B cell (primary cell): ENCODE measurements around the gene ARHGEF10L. TPM values are rescaled to one million over a fixed set of nuclear protein-coding genes. Genes with fewer than 3 reads are reported as not detected.

Experiments used
- ATAC-seq: fragments of 200-7000 bp; cut with Tn5 transposase; one replicate; pipeline ENCODE4 v1.10.0; 2021; ENCODE audit warnings: low read depth, mild to moderate bottlenecking, moderate number of reproducible peaks, moderate library complexity
- CTCF ChIA-PET: fragments of 350-600 bp; sonication (Branson Sonifier 250); formaldehyde crosslinking; loops from one replicate; lab custom pipeline; 2021; ENCODE audit warnings: antibody characterized with exemption, inconsistent platforms; lab: Charles Lee
- POLR2A ChIA-PET: fragments of 350-600 bp; sonication (Branson Sonifier 250); formaldehyde crosslinking; loops from one replicate; lab custom pipeline; 2021; ENCODE audit warnings: antibody characterized with exemption; lab: Charles Lee
- DNase-seq: peaks from one replicate; pipeline ENCODE4 v3.0.0; 2013
- H2AFZ ChIP-seq: 2 replicates; pipeline ENCODE4 v1.6.1; 2012; ENCODE audit warnings: mild to moderate bottlenecking, low read depth, low read length; ENCODE audit not compliant: insufficient read depth, poor library complexity, severe bottlenecking
- H3K27ac ChIP-seq, 2 donors: 1 replicate in 1 of 2; 2 replicates in 1 of 2; pipeline ENCODE4 v1.5.1; 2012 to 2013; ENCODE audit warnings: low read length in 2 of 2, mild to moderate bottlenecking in 2 of 2, moderate library complexity in 1 of 2
- H3K27me3 ChIP-seq, 4 experiments: fragments of 200-600 bp in 1 of 4; sonication (generic) in 1 of 4; replicated peaks in 1 of 4; 1 replicate in 2 of 4; 2 replicates in 2 of 4; pipeline versions ENCODE4 v1.6.1 to v1.7.0; 2013 to 2016; ENCODE audit warnings: low read length in 3 of 4, mild to moderate bottlenecking in 2 of 4, mixed read lengths in 1 of 4, moderate library complexity in 1 of 4; ENCODE audit not compliant: insufficient read depth in 4 of 4, control insufficient read depth in 3 of 4; ENCODE audit errors: control extremely low read depth in 1 of 4
- H3K36me3 ChIP-seq, 2 experiments: replicated peaks in 1 of 2; 1 replicate in 1 of 2; 2 replicates in 1 of 2; pipeline versions ENCODE4 v1.6.1 to v1.7.1; 2013; ENCODE audit warnings: low read length in 1 of 2; ENCODE audit not compliant: insufficient read depth in 2 of 2, control insufficient read depth in 1 of 2; ENCODE audit errors: control extremely low read depth in 1 of 2, extremely low read depth in 1 of 2
- H3K4me1 ChIP-seq, 2 donors: fragments of 200-600 bp in 1 of 2; sonication (generic) in 1 of 2; 1 replicate in 1 of 2; 2 replicates in 1 of 2; pipeline versions ENCODE4 v1.5.1 to v1.6.1; 2013 to 2017; ENCODE audit warnings: low read length in 2 of 2; ENCODE audit not compliant: control insufficient read depth in 2 of 2, insufficient read depth in 2 of 2
- H3K4me2 ChIP-seq: replicated peaks from 2 replicates; pipeline ENCODE3; 2012; ENCODE audit warnings: mild to moderate bottlenecking, low read depth, low read length; ENCODE audit not compliant: poor library complexity, severe bottlenecking
- H3K4me3 ChIP-seq, 5 experiments: fragments of 200-600 bp in 1 of 5; sonication (generic) in 1 of 5; 1 replicate in 3 of 5; 2 replicates in 2 of 5; pipeline versions ENCODE4 v1.5.1 to v1.7.0; 2011 to 2016; ENCODE audit warnings: low read length in 4 of 5, mild to moderate bottlenecking in 4 of 5, low read depth in 2 of 5, control low read depth in 1 of 5, moderate library complexity in 1 of 5; ENCODE audit not compliant: insufficient read depth in 1 of 5; ENCODE audit errors: control extremely low read depth in 1 of 5, extremely low read depth in 1 of 5
- H3K79me2 ChIP-seq: fragments of 200-600 bp; sonication (generic); one replicate; pipeline ENCODE4 v1.6.0; 2016; ENCODE audit warnings: low read length; ENCODE audit not compliant: control insufficient read depth, insufficient read depth
- H3K9ac ChIP-seq: fragments of 200-600 bp; sonication (generic); 2 replicates; pipeline ENCODE4 v1.6.1; 2017; ENCODE audit warnings: mild to moderate bottlenecking, low read length, moderate library complexity
- H3K9me3 ChIP-seq, 3 donors: one replicate each; pipeline versions ENCODE4 v1.6.1 to v1.7.1; 2013; ENCODE audit warnings: low read length in 2 of 3; ENCODE audit not compliant: control insufficient read depth in 2 of 3, insufficient read depth in 1 of 3; ENCODE audit errors: control extremely low read depth in 1 of 3
- H4K20me1 ChIP-seq: 2 replicates; pipeline ENCODE4 v1.6.0; 2012; ENCODE audit warnings: mild to moderate bottlenecking, low read length; ENCODE audit not compliant: insufficient read depth, control insufficient read depth, poor library complexity, severe bottlenecking
- H3K27ac Mint-ChIP-seq: one replicate; pipeline ENCODE4 v1.8.0; 2021; ENCODE audit warnings: mixed read lengths
- H3K27me3 Mint-ChIP-seq: one replicate; pipeline ENCODE4 v1.8.0; 2021; ENCODE audit warnings: mixed read lengths
- H3K4me1 Mint-ChIP-seq: one replicate; pipeline ENCODE4 v1.8.0; 2021; ENCODE audit warnings: mixed read lengths
- H3K4me3 Mint-ChIP-seq: one replicate; pipeline ENCODE4 v1.8.0; 2021; ENCODE audit warnings: mixed read lengths
- H3K9me3 Mint-ChIP-seq: one replicate; pipeline ENCODE4 v1.8.0; 2022; ENCODE audit warnings: mixed read lengths; ENCODE audit not compliant: insufficient read depth
- EZH2 ChIP-seq: IDR thresholded peaks from 2 replicates; pipeline ENCODE4 v1.6.1; 2012; ENCODE audit warnings: borderline replicate concordance, low read depth, mild to moderate bottlenecking, moderate library complexity, low read length; ENCODE audit not compliant: insufficient read depth, poor library complexity, severe bottlenecking
- WGBS: methylation state at CpG from one replicate; pipeline ENCODE4 v1.1.5; 2013; ENCODE audit warnings: missing lambda C conversion rate; ENCODE audit not compliant: insufficient coverage; 5-methylcytosine and 5-hydroxymethylcytosine counted together
- intact Hi-C: fragments of 100-400 bp; cut with micrococcal nuclease; formaldehyde crosslinking; loops from one replicate; pipeline ENCODE4 v1.10.0; 2022
- polyA plus RNA-seq: library from polyadenylated mRNA; depleted of rRNA; stranded (reverse); fragments of >200 nt; gene quantifications from 2 replicates; pipeline ENCODE4 v1.2.3, GENCODE V29; 2012
- total RNA-seq, 2 donors: library from RNA; stranded (reverse); fragments of 120-200 nt in 1 of 2; gene quantifications; 1 replicate in 1 of 2; 2 replicates in 1 of 2; pipeline versions ENCODE4 v1.2.3 to v1.2.4, GENCODE V29; 2013 to 2022
- TF ChIP-seq, protein P1 (sequence below): fragments of 200-600 bp; IDR thresholded peaks from one replicate; pipeline ENCODE4 v1.8.0; 2022; ENCODE audit warnings: antibody characterized with exemption, mild to moderate bottlenecking

Gene ARHGEF10L
- total and polyA plus RNA-seq, 2 donors (not counting 1 experiment from before 2014, with no cell fraction given): 2.0 to 4.9 TPM

DNA sequence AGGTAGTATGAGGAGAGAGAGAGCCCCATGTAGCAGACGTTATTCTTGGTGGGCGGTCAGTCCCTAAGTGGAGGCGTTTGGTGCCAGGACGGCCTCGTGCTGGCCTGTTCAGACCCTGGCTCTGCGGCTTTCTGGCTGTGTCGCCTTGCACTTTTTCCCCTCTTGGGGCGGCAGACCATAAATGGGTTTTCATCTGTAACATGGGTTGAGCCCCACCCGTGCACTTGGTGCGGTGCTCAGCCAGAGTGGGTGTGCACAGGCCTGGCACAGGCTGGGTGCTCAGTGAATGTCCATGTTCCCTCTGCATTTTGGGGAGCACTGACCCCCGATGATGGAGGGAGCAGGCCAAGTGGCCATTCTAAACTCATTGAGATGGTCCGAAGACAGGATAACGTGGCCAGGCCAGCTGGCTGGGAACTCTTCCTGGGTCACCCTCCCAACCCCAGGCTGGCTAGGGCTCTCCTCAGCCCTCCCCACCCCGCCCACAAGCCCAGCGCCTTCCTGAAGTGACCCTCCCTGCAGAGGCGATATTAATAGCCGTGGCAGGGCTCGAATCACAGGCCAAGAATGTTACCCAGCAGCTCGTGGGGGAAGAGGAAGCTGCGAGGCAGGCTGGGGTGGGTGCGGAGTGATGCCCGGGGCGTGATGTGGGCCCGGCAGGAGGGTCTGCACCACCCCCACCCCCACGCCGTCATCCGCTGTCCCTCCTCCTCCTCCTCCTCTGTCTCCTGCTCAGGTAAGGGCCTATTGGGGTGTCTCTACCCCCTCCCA lies 78.5 kb downstream of the ARHGEF10L start:
- 56% methylated on average over 23 of the region's 27 CpGs for WGBS
- no peak for DNase-seq

More for the DNA sequence above, 78.5 kb downstream of the ARHGEF10L start:
- Histone ChIP-seq H4K20me1 (no peaks in the 10 kb centered on the region), H3K27ac (no peak overlapping the region), H3K4me2 (no peak overlapping the region), H2AFZ (no peak overlapping the region), H3K36me3 (no peaks in the 10 kb centered on the region), H3K79me2 (no peaks in the 10 kb centered on the region), H3K4me1 (no peaks in the 10 kb centered on the region), H3K9me3 (no peaks in the 10 kb centered on the region), H3K9ac (no peak overlapping the region), H3K27me3 (peaks cover 0 to 4% (median 0%) of the 10 kb centered on the region in 4 experiments), H3K4me3 (no peak overlapping the region)
- Mint-ChIP-seq H3K4me1 (no peaks in the 10 kb centered on the region), H3K4me3 (no peak overlapping the region), H3K27me3 (peaks cover 24% of the 10 kb centered on the region), H3K9me3 (no peaks in the 10 kb centered on the region), H3K27ac (no peak overlapping the region)
- TF ChIP-seq EZH2: no peak
- TF ChIP-seq, protein P1, sequence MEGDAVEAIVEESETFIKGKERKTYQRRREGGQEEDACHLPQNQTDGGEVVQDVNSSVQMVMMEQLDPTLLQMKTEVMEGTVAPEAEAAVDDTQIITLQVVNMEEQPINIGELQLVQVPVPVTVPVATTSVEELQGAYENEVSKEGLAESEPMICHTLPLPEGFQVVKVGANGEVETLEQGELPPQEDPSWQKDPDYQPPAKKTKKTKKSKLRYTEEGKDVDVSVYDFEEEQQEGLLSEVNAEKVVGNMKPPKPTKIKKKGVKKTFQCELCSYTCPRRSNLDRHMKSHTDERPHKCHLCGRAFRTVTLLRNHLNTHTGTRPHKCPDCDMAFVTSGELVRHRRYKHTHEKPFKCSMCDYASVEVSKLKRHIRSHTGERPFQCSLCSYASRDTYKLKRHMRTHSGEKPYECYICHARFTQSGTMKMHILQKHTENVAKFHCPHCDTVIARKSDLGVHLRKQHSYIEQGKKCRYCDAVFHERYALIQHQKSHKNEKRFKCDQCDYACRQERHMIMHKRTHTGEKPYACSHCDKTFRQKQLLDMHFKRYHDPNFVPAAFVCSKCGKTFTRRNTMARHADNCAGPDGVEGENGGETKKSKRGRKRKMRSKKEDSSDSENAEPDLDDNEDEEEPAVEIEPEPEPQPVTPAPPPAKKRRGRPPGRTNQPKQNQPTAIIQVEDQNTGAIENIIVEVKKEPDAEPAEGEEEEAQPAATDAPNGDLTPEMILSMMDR: no peak
- POLR2A ChIA-PET: no interaction called here
- ATAC-seq: no peak
- intact Hi-C loops: no loop called here
- CTCF ChIA-PET: no interaction called here
